Right lobe of liver (tissue), 6 donors: ENCODE measurements around the gene LTBP1. TPM values are rescaled to one million over a fixed set of nuclear protein-coding genes. Genes with fewer than 3 reads are reported as not detected.

ENCODE experiments used
- ATAC-seq, 4 donors: fragments of 200-7000 bp; cut with Tn5 transposase; one replicate each; pipeline ENCODE4 v1.9.1; 2020; ENCODE audit warnings: mild to moderate bottlenecking in 4 of 4, moderate library complexity in 4 of 4
- DNase-seq, 3 donors: peaks; one replicate each; pipeline ENCODE4 v3.0.0-alpha.2; 2020
- H3K27ac ChIP-seq, 3 donors: fragments of 200-600 bp; one replicate each; pipeline ENCODE4 v1.8.0; 2022
- H3K27me3 ChIP-seq, 2 donors: fragments of 200-600 bp; one replicate each; pipeline ENCODE4 v1.8.0; 2022
- H3K36me3 ChIP-seq, 4 donors: fragments of 200-600 bp; sonication (generic) in 1 of 4; one replicate each; pipeline versions ENCODE4 v1.5.1 to v1.8.0; 2017 to 2022; ENCODE audit warnings: control low read depth in 1 of 4
- H3K4me1 ChIP-seq, 4 donors: fragments of 200-600 bp; sonication (generic) in 1 of 4; one replicate each; pipeline versions ENCODE4 v1.5.1 to v1.8.0; 2017 to 2022; ENCODE audit warnings: control low read depth in 1 of 4
- H3K4me3 ChIP-seq, 3 donors: fragments of 200-600 bp; one replicate each; pipeline ENCODE4 v1.8.0; 2022
- H3K9me3 ChIP-seq, 4 donors: fragments of 200-600 bp; sonication (generic) in 1 of 4; one replicate each; pipeline versions ENCODE4 v1.5.1 to v1.8.0; 2017 to 2022; ENCODE audit warnings: control low read depth in 1 of 4
- CTCF ChIP-seq, 4 donors: fragments of 200-600 bp in 3 of 4; fragments of 450-650 bp in 1 of 4; IDR thresholded peaks; one replicate each; pipeline versions ENCODE4 v1.5.1 to v1.8.0; 2016 to 2022; ENCODE audit warnings: antibody characterized with exemption in 4 of 4, mild to moderate bottlenecking in 2 of 4
- POLR2A ChIP-seq: fragments of 450-650 bp; IDR thresholded peaks from one replicate; pipeline ENCODE4 v1.6.1; 2017; ENCODE audit warnings: antibody characterized with exemption, mild to moderate bottlenecking
- WGBS: methylation state at CpG from one replicate; pipeline ENCODE4 v1.1.6; 2018; ENCODE audit warnings: low coverage, low lambda C conversion rate; ENCODE audit not compliant: insufficient coverage; ENCODE audit errors: missing lambda C conversion rate; 5-methylcytosine and 5-hydroxymethylcytosine counted together
- intact Hi-C, 2 donors: fragments of 100-400 bp; cut with DNase I; formaldehyde crosslinking; loops; one replicate each; pipeline versions ENCODE4 v1.11.2 to v1.14.1; 2022
- total RNA-seq, 6 experiments: library from RNA; depleted of rRNA in 2 of 6; stranded (reverse); fragments of >200 nt in 2 of 6; fragmentation: NEBNext Ultra II Directional in 3 of 6; extraction: Animal tissue kit (Norgen Biotek cat#: 25700) in 3 of 6; gene quantifications; one replicate each; pipeline versions ENCODE4 v1.1.0 to v1.2.4, GENCODE V29; 2016 to 2023
- donor health status: DM: no; HTN: yes; CAD: no.
- donor health status: DM: no; HTN: no; CAD: no.
- donor health status: DM: no; HTN: no; CAD: no.
- donor health status: DM: no; HTN: yes; CAD: no.
- donor health status: DM: no; HTN: yes; CAD: no.

The LTBP1 gene
- total RNA-seq, 6 experiments from 2014 or later: 5.4 to 14.2 (median 9.1) TPM

GRCh38 chr2:33072614-33073013 is 125.9 kb downstream of the LTBP1 start:
- TF ChIP-seq POLR2A (no peak), CTCF (IDR thresholded peaks at IDR 0.05) (no peak)
- Histone ChIP-seq H3K4me1 (peaks cover 0 to 16% (median 6%) of the 10 kb centered on the region in 4 donors), H3K27me3 (no peaks in the 10 kb centered on the region), H3K27ac (no peak overlapping the region), H3K4me3 (no peak overlapping the region), H3K9me3 (no peaks in the 10 kb centered on the region), H3K36me3 (no peaks in the 10 kb centered on the region)
- ATAC-seq: no peak
- no peak for DNase-seq
- intact Hi-C loops: no loop called here
- 67% methylated on average over 3 of the region's 6 CpGs for WGBS

- H3K27ac ChIP-seq: no peak overlapping the region
- intact Hi-C loops: no loop called here
- TF ChIP-seq POLR2A (no peak), CTCF (IDR thresholded peaks at IDR 0.05) (no peak)
- ATAC-seq (no peak), DNase-seq (no peak)
- no peaks in the 10 kb centered on the region for H3K27me3 ChIP-seq
- no peaks in the 10 kb centered on the region for H3K36me3 ChIP-seq
- H3K9me3 ChIP-seq: no peaks in the 10 kb centered on the region
- peaks cover 0 to 16% (median 6%) of the 10 kb centered on the region in 4 donors for H3K4me1 ChIP-seq
- WGBS: 100% methylated on average over 1 of the region's 4 CpGs
- no peak overlapping the region for H3K4me3 ChIP-seq
These were observed 126.3 kb downstream of the LTBP1 start for GRCh38 chr2:33073018-33073417.

DNA sequence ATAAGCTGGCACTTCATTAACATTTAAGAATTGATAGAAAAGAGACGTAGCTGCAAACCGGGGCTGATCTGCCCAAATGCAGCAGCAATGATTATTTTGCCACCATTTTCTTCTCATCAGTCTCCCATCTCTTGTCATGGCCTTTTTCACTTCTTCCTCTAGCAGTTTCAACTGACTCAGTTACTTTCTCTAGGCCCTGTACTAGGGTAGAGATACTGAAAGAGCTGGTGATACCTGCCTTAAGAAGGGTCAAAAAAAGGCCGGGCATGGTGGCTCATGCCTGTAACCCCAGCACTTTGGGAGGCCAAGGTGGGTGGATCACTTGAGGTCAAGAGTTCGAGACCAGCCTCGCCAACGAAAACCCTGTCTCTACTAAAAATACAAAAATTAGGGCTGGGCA is 127.4 kb downstream of the LTBP1 start:
- intact Hi-C loops: no loop called here
- DNase-seq (no peak), ATAC-seq (no peak)
- no peaks in the 10 kb centered on the region for H3K27me3 ChIP-seq
- H3K36me3 ChIP-seq: no peaks in the 10 kb centered on the region
- WGBS: 95% methylated on average over 3 of the region's 6 CpGs
- H3K9me3 ChIP-seq: no peaks in the 10 kb centered on the region
- no peak for TF ChIP-seq CTCF (IDR thresholded peaks at IDR 0.05)
- no peak for TF ChIP-seq POLR2A
- H3K4me1 ChIP-seq: peaks cover 0 to 14% (median 6%) of the 10 kb centered on the region in 4 donors
- no peak overlapping the region for H3K27ac ChIP-seq
- no peak overlapping the region for H3K4me3 ChIP-seq

- 81% methylated on average over 8 of the region's 8 CpGs for WGBS
- H3K27ac ChIP-seq: no peak overlapping the region
- no peaks in the 10 kb centered on the region for H3K36me3 ChIP-seq
- H3K4me3 ChIP-seq: no peak overlapping the region
- H3K9me3 ChIP-seq: no peaks in the 10 kb centered on the region
- no peaks in the 10 kb centered on the region for H3K4me1 ChIP-seq
- ATAC-seq (no peak), DNase-seq (no peak)
- H3K27me3 ChIP-seq: no peaks in the 10 kb centered on the region
- TF ChIP-seq POLR2A: no peak
- TF ChIP-seq CTCF (IDR thresholded peaks at IDR 0.05): no peak
- intact Hi-C loops: no loop called here
These were observed 130.6 kb downstream of the LTBP1 start for GRCh38 chr2:33077311-33077710.

GRCh38 chr2:33077844-33078243 is 131.1 kb downstream of the LTBP1 start:
- Histone ChIP-seq H3K27ac (no peak overlapping the region), H3K36me3 (no peaks in the 10 kb centered on the region), H3K4me3 (no peak overlapping the region), H3K4me1 (no peaks in the 10 kb centered on the region), H3K9me3 (no peaks in the 10 kb centered on the region), H3K27me3 (no peaks in the 10 kb centered on the region)
- ATAC-seq (peak in 1 of 4 donors; percentile 35), DNase-seq (no peak)
- WGBS: 39% methylated on average over 4 of the region's 4 CpGs
- TF ChIP-seq POLR2A (no peak), CTCF (IDR thresholded peaks at IDR 0.05) (no peak)
- intact Hi-C loops: no loop called here
